Mesothelial cell of epicardium (in vitro differentiated cells): ENCODE data around the gene PARP3. TPM values are rescaled to one million over a fixed set of nuclear protein-coding genes. Genes with fewer than 3 reads are reported as not detected.

ENCODE experiments used
- DNase-seq, 2 experiments: peaks; one replicate each; pipeline ENCODE4 v3.0.0; 2021; ENCODE audit warnings: low spot score in 2 of 2; ENCODE audit not compliant: unreplicated experiment in 2 of 2
- H3K27ac Mint-ChIP-seq: 2 replicates; pipeline ENCODE4 v1.8.0; 2021; ENCODE audit warnings: mixed read lengths
- H3K27me3 Mint-ChIP-seq: 2 replicates; pipeline ENCODE4 v1.8.0; 2021; ENCODE audit warnings: low read depth, mixed read lengths
- H3K36me3 Mint-ChIP-seq: 2 replicates; pipeline ENCODE4 v1.8.0; 2021; ENCODE audit warnings: mixed read lengths
- H3K4me1 Mint-ChIP-seq: 2 replicates; pipeline ENCODE4 v1.8.0; 2021; ENCODE audit warnings: mixed read lengths
- H3K4me3 Mint-ChIP-seq: 2 replicates; pipeline ENCODE4 v1.8.0; 2021; ENCODE audit warnings: mild to moderate bottlenecking, moderate library complexity, mixed read lengths
- H3K9me3 Mint-ChIP-seq: 2 replicates; pipeline ENCODE4 v1.8.0; 2021; ENCODE audit warnings: mixed read lengths
- CTCF ChIP-seq: fragments of 200-600 bp; sonication (generic); IDR thresholded peaks from one replicate; pipeline ENCODE4 v1.5.0; 2021; ENCODE audit warnings: antibody characterized with exemption; ENCODE audit not compliant: unreplicated experiment
- total RNA-seq: library from RNA; stranded (reverse); gene quantifications from 3 replicates; pipeline ENCODE4 v1.2.1, GENCODE V29; 2021

Gene PARP3
- total RNA-seq, 1 donor from 2014 or later: 13.2 TPM

- no peak for TF ChIP-seq CTCF
- no peak overlapping the region for H3K4me3 Mint-ChIP-seq
- no peaks in the 10 kb centered on the region for H3K9me3 Mint-ChIP-seq
- no peaks in the 10 kb centered on the region for H3K27me3 Mint-ChIP-seq
- peaks cover 14% of the 10 kb centered on the region for H3K36me3 Mint-ChIP-seq
- peaks cover 27% of the 10 kb centered on the region for H3K4me1 Mint-ChIP-seq
- H3K27ac Mint-ChIP-seq: no peak overlapping the region
- DNase-seq: no peak
These were observed 55.0 kb downstream of the PARP3 start for GRCh38 chr3:51997172-51997571.

- Mint-ChIP-seq H3K27ac (peak overlapping the region; percentile 63), H3K36me3 (peaks cover 11% of the 10 kb centered on the region), H3K4me1 (peaks cover 27% of the 10 kb centered on the region), H3K9me3 (no peaks in the 10 kb centered on the region), H3K4me3 (no peak overlapping the region), H3K27me3 (peaks cover 1% of the 10 kb centered on the region)
- DNase-seq: no peak
- no peak for TF ChIP-seq CTCF
These were observed 55.9 kb downstream of the PARP3 start for GRCh38 chr3:51997935-51998596.

Other genes starting within 250 kb of the PARP3 start
- gene GRM2, start 235.3 kb upstream of the PARP3 start, total RNA-seq: 0.66 to 1.0 TPM (median 0.98 TPM) in 3 replicates
- not detected in 3 replicates for gene IQCF6, start 163.1 kb upstream of the PARP3 start, total RNA-seq
- not detected in 3 replicates for gene IQCF2, start 80.7 kb upstream of the PARP3 start, total RNA-seq
- not detected in 3 replicates for gene IQCF5, start 66.8 kb upstream of the PARP3 start, total RNA-seq
- gene IQCF1, start 39.0 kb upstream of the PARP3 start, total RNA-seq: not detected in 3 replicates
- 20.5 to 20.9 TPM (median 20.6 TPM) in 3 replicates for gene RRP9, start 459 bp upstream of the PARP3 start, total RNA-seq
- 0.22 to 0.36 TPM (median 0.33 TPM) in 3 replicates for gene GPR62, start 13.0 kb downstream of the PARP3 start, total RNA-seq
- gene PCBP4, start 25.1 kb downstream of the PARP3 start, total RNA-seq: 58.3 to 62.0 TPM (median 59.8 TPM) in 3 replicates
- 25.9 to 27.2 TPM (median 26.0 TPM) in 3 replicates for gene ABHD14B, start 31.7 kb downstream of the PARP3 start, total RNA-seq
- 13.7 to 15.5 TPM (median 14.8 TPM) in 3 replicates for gene ABHD14A, start 32.7 kb downstream of the PARP3 start, total RNA-seq
- gene ACY1, start 41.2 kb downstream of the PARP3 start, total RNA-seq: 47.8 to 59.0 TPM (median 58.7 TPM) in 3 replicates
- gene RPL29, start 53.5 kb downstream of the PARP3 start, total RNA-seq: 1,237 to 1,322 TPM (median 1,301 TPM) in 3 replicates
- gene DUSP7, start 114.2 kb downstream of the PARP3 start, total RNA-seq: 32.0 to 34.6 TPM (median 32.2 TPM) in 3 replicates
- gene POC1A, start 212.1 kb downstream of the PARP3 start, total RNA-seq: 7.9 to 9.4 TPM (median 8.7 TPM) in 3 replicates